Activated CD8-positive, alpha-beta memory T cell treated with anti-CD3 and anti-CD28 coated beads, Interleukin-2, amount 50 U/mL, for 1 hour (primary cell): ENCODE results near the gene STK4.
A peak's percentile ranks its signal among the peaks of the same experiment; 100 is the strongest.

Experiments
- DNase-seq: peaks from one replicate; pipeline ENCODE4 v3.0.0-alpha.2; 2020; ENCODE audit errors: extremely low read depth

Gene STK4

DNA sequence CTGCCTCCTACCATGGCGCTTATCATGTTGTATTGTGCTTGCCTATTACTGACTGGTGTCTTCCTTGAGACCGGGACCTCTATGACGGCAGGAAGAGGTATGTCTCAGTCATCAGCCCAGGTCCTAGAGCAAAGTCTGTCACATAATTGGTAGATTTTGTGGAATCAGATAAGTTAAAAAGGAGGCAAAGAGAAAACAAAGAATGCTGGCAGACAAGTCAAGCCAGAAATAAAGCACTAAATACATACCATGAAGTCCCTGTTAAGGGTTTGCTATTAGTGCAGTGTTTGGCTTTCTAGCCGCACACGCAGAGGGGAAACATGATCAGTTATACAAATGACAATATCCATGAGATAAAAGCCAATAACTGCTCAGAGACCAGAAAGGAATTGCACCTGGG lies 12.1 kb upstream of the STK4 start:
- DNase-seq, result no peak

DNA sequence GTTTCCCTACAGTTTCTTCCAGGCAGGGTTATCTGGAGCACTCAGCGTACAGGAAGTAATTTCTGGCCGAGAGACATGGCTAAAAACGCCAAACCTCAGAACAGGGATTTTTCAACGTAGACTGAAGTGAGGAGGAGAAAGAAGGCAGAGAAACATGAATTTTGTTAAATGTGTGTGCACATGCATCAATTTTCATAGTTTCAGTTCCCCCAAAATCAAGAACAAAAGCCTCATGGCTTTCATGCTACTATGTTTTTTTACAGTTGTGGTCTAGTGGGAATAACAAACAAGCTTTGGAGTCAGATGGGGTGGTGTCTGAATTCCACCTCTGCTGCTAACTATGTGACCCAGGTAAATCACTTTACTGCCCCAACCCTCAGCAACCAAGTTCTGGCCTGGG lies 11.0 kb upstream of the STK4 start:
- DNase-seq, result no peak

DNA sequence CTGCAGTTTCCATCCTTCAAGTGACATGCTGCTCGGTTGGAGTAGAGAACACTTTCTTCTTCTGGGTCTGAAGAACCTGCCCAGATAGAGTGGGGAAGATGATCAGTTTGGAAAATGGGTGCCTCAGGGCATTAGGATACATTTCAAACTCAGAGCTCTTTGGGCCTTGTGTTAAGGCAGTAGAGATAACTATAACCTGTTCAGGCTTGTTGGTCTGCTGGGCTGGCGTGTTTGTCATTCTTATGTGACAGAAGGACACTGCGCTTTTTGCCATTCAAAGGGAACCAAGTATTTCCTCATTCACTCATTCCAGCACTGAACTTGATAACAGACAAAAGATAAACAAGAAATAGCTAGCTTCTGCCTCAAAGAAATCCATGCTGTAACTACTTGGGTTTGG lies 9.9 kb upstream of the STK4 start:
- DNase-seq, result no peak

DNA sequence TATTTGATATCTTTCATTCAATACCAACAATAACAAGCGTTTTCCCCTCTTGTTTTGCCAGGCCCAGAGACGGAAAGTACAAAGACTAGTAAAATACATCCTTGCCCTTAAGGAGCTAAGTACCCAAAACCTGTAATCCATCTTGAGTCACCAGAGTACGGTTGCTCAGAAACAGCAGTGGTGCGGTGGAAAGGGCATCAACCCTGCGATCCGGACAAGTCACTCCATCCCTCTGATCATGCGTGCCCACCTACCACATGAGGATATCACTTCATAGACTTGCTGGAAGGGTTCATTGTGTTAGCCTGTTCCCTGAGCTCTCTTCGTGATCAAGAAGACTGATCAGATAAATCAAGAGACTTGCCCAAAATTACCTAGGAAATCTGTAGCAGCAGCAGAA lies 8.0 kb upstream of the STK4 start:
- DNase-seq, result no peak

DNA sequence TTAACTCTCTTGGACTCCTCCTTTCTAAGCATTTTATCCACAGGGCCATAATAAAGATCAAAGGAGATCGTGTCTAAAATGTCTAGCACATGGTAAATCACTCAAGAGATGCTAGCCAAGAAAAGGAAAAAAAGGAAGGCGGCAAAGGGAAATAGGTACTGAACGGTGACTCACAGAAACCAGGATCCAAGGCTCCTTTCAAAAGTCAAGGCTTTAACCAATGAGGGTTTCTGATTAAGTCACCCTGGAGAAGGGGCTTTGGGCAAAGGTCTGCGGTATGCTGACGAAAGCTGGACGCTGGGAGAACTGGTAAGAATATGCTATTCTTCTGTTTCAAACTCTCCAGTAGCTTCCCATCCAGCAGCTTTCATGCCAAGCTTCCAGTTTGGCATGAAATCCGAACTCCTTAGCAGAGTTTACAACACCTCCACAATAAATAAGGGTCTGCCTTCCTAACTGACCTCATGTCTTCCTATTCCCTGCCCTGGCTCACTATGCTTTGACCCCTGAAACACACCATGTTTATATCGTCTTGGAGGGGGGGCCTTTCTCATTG lies 7.2 kb upstream of the STK4 start:
- no peak for DNase-seq

DNA sequence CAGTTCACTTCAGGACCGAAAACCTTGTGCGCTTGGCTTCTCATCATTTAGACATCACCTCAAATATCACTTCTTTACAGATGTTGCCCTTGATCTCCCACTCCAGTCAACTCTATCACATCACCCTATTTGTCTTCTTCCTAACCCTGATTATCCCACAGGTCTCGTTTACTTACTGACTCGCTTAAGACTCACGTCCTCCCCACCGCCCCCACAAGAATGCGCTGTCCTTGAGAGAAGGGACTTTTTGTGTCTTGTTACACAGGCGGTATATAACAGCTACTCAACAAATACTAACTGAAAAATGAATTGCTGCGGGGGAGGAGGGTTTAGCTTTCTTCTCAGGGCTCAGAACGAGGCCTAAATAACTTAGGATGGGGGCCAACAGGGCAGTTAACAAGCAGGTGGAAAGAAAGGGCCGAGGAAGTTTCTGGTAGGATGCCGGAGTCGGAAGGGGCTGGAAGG lies 6.6 kb upstream of the STK4 start:
- no peak for DNase-seq

DNA sequence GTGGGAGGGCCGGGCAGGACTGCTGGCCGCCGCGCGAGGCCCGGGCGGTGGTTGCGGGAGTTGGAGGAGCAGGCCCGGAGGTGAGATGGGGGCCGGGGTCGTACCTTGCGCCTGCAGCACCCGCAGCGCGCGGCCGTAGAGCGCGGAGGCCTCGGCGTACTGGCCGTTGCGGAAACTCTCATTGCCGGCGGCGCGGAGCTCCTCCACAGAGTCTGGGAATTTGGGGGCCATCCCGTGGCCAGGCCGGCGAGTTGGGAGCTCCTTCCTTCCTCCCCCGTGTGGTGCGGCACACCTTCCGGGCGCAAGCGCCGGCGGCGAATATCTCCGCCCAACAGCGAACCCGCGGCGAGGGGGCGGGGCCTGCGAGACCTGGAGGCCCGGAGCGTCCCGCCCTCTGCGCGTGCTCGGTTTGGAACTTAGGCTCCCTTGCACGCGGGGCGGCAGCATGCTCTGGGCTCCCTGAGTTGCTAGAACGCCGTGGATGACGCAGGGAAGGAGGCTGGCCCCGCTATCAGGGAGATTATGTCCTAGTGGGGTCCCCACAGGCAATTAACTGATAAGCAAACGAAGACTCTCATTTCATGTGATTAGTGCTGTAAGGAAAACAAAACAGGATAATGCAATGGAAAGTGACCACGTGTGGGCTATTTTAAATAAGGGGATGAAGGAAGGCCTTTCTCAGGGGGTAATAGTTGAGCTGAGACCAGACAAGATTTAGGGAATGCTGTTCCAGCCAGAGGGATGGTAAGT lies 6.0 kb upstream of the STK4 start, which contains the start of gene TOMM34:
TOMM34 (minus strand) TSS at position 295 of the 750 bp plus-strand sequence; CDS start at position 231, 64 bp downstream.
- peak; percentile 82 for DNase-seq

DNA sequence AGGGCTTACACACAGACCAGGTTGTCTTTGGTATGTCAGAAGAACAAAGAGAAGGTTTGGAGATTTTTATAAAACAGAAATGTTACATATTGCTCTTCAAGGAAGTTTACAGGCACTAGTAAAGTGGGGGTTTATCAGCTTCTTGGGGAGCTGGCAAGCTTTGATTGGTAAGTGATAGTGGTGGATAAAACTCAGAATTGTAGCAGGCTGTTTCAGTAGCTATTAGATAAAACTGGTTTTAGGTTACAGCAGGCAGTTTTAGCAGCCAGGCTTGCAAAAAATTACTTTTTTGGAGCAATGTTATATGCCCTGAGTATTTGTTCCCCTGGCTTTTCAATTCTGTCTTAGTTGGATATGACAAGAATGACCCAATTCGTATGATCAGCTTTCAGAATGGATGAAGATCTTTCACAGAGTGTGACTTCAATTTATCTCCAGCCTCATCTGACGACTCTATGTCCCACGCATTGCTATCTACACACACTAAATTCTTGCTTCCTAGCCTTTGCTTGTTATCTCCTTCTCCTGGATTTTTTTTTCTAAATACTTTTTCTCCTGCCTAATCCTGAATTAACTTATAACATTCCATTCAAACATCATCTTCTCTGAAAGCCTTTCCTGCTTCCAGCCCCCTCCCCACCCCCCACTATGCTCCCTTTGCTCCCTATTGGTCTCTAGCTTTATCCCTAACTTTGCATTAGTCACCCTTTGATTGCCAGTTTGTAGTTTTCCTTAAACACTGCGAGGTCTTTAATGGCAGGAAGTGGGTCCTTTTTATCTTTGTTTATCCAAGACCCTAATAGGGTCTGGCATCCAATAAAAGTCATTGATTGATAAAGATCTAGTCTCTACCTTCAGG lies 5.1 kb upstream of the STK4 start:
- no peak for DNase-seq

DNA sequence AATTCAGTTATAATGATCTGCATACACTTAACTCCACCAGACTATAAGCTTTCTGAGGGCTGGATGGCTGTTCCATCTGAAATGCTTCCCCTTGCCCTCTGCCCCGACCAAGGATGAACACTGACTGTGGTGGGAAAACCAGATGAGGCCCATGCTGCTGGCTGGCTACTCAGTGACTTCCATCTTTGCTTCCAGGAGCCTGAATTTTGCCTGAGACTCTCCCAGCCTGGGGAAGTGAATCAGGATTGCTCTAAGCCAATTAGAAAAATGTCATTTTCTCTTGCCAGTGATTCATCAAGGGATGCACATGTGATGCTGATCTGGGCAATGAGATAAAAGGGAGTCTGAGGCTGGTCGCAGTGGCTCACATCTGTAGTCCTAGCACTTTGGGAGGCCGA lies 4.4 kb upstream of the STK4 start:
- DNase-seq, result no peak

DNA sequence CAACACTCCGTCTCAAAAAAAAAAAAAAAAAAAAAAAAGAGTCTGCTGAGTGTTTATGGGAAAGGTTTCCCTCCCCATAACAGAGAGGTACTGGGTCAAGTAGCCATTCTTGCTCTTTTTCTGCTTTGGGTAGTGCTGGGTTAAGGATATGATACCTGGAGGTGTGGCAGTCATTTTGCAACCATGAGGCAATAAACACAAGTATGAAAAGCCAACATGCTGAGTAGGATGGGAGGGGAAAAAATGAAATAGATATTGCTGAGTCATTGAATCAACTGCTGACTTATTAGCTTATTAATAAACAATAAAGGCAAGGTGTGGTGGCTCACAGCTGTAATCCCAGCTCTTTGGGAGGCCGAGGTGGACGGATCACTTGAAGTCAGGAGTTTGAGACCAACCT lies 3.8 kb upstream of the STK4 start:
- no peak for DNase-seq

DNA sequence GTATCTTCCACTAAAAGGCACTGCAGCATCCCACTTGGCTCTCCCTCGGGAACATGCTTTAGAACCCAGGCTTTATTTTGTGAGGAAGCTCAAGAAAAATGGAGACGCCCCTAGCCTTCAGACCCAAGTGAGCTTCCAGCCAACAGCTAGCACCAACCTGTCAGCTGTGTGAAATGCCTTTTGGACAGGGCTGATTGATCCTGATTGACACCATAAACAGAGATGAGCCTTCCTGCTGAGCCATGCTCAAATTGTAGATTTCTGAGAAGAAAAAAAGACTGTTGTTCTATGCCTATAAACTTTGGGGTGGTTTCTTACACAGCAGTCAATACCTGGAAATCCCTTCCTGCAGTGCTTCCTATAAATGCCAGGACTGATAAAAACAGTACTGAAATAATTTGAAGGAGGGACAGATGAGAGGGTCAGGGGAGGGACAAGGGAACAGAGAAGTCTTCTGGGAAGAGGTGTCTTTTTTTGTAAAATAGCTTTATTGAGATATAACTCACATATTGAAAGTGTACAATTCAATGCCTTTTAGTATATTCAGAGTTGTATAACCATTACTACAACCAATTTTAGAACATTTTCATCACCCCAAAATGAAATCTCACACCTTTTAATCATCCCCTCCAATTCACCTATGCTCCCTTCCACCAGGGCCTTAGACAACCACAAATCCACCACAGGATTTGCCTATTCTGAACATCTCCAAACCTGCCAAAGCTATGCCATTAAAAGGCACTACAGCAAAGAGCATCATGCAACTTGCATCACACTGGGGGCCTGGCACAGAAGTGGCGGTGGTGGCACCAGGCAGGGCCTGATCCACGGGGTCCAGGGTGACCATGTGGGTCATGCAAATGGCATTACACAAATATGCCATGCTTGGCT lies 2.7 kb upstream of the STK4 start:
- DNase-seq, result no peak

DNA sequence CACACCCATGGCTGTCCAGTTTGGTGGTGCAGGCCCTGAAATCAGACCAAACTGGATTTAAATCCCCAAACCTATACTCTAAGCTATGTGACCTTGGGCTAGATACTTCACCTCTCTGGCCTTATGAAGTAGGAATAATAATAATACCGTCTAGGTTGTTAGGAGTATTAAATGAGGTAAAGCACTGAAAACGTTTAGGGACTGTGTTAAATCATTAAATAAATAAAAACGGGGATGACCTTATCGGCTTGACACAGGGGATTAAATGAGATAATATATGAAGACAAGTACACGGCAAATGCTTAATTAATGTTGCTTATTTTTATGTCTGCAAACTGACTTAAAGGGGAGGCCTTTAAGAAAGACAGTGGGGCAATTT lies 672 bp upstream of the STK4 start:
- DNase-seq, result no peak

DNA sequence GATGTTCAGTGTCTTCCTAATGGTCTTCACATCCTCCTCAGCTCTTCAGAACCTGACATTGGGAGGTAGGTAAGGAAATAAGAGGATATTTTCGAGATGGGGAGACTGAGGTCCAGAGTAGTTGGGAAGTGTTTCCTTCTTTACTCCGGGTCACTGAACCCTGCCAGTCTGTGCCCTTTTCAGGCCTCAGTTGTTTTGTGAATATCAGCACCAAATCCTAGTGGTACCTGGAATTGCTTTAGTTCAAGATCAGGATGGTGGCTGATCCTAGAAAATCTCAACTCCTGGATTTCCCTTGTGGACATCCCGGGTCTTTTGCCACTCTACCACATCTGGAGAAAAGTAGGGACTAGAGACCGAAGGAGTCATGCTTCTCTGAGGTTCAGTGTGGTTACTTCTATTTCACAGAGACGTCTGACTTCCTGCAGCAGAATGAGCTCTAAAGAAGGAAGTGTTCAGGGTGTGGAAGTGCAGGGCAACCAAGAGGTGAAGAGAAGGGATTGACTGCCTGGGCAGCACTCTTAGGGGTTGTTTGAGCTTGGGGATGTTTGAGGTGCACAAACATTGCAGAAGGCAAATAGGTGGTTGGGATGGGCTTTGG lies 995 bp downstream of the STK4 start:
- DNase-seq, result no peak

DNA sequence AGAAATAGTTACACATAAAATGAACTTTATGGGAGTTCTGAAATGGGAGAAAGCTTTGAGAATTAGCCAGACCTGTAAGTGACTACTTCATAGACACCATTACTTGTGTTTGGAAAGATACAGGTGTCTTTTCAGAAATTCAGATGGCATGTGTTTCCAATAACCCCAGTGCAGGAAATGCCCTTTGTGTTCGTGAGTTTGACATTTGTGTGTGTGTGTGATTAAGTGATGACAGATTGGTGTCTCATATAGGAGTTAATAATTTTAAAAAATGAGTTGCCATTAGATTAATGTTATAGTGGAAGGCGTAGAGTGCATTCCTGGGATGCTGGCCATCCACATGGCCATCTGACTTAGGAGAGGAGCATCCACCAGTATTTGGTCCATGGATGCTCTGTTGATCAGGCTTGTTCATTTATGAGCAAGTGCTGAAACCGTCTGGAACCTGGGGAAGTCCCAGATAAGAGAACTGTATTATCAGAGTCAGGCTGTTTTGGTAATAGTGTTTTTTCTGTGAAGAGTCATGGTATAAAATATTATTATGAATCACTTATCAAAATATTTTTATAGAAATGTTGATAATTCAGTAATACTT lies 3.1 kb downstream of the STK4 start:
- DNase-seq, result no peak

DNA sequence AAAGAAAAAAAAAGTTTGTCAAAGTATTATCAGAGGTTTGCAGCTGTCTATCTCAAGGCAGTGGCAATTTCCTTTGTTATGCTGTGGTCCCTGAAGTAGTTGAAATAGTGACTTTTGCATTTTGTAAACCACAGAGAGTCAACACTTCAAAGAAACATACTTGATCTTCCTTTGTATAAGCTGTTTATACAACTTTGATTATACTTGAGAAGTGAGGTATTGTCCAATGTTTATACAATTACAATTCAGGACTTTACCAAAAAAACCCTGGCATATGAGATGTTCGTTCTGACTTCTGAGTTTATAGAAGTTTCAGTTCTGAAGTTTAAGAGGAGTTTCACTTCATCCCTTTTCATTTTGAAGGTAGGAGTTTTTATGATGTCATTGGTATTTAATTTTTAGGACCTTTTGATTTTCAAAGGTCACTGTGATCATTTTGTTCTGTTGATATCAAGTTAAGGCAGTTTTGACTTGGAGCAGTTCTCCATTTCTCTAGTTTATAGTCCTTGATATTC lies 4.0 kb downstream of the STK4 start:
- no peak for DNase-seq

DNA sequence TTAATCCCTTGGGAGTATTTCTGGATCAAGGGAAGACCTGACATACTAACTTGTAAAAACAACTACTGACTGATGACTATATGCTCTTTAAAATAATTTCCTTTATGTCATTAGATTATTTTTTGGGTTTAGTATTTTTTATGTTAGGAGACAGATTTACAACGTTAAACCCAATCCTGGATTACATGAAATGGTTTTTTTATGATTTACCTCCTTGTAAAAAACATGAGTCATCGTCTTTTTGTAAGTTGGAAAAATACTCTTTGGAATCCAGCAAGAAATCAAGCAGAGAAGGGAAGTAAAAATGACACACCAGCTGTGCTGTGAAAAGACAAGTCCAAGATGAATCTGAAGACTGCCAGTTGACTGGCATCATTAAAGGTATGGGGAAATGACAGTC lies 6.7 kb downstream of the STK4 start:
- DNase-seq, result no peak

DNA sequence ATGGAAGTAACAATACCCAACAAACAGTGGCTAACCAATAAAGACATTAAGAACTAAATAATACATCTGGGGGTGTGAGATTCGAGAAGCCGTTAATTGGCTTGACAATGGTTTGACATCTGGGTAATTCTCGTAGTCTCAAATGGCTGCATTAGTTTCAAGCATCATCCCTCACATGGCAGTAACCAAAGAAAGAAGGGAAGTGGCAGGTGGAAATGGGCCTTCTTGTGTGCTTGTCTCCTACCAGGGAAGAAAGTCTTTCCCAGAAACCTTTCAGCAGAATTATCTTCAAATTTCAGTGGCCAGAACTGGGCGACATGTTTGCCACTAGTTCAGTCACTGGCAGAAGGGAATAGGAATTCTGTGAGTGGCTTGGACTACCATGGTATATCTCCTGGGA lies 10.4 kb downstream of the STK4 start:
- no peak for DNase-seq

DNA sequence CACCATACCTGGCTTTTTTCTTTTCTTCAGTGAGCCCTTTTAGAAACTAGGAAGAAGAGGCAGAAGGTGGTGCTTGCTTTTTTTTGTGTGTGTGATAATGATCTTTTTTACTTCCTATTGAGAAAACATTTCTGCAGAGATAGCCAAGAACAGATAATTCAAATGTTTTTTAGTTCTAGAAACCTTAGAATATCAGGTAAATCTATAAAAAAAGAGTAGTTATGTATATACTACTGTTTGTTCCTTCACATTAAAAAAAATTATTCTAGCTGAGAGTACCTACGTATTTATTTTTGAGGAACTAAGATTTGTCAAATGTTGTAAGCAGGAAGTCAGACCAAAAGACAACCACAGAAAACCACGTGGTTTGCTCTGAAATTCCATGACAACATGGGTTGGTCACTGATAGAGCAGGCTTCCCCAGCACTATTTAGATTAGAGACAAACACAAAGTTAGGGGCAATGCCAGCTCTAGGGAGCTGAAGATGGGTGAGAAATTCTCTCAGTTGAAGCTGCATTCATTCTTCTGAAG lies 12.8 kb downstream of the STK4 start:
- peak; percentile 49 for DNase-seq

DNA sequence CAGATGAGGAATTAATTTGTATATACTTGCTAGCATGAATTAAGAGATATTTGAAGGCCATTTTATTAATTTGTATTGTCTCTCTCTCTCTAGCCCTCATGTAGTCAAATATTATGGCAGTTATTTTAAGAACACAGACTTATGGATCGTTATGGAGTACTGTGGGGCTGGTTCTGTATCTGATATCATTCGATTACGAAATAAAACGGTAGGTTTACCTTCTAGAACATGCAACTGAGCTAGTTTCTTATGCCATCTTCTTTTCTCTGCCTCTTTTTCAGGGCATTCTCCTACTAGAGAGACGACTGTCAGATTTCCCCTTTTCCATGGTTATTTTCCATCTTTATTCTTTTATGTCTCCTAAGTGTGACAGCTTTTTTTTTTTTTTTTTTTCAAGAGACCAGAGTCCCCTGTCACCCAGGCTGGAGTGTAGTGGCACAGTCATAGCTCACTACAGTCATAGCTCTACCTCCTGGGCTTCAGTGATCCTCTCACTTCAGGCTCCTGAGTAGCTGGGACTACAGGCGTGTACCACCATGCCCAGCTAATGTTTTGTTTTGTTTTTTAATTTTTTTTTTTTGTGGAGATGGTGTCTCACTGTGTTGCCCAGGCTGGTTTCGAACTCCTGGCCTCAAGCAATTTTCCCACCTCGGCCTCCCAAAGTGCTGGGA lies 15.6 kb downstream of the STK4 start:
- no peak for DNase-seq

DNA sequence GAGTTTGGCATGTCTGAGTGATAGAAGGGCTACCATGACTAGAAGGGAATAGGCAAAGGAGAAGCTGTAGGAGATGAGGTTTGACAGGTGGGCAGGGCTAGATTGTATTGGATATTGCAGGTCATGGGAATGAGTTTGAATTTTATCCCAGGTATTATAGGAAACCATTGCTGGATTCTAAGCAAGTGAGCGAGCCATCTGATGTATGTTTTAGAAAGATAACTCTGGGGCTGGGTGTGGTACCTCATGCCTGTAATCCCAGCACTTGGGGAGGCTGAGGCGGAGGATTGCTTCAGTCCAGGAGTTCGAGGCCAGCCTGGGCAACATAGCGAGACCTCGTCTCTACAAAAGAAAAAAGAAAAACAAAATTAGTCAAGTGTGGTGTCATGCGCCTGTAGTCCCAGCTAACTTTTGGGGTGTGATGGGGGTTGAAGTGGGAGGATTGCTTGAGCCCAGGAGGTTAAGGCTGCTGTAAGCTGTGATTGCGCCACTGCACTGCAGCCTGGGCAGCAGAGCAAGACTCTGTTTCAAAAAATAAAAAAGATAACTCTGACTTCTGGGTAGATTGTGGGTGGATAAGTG lies 16.9 kb downstream of the STK4 start:
- no peak for DNase-seq
